ENCODE data around the gene PGP. TPM values are rescaled to one million over a fixed set of nuclear protein-coding genes. Genes with fewer than 3 reads are reported as not detected.

The PGP gene
- total RNA-seq, 1 experiment from 2014 or later = 48.7 TPM

GRCh38 chr16:2162676-2163118, 51.9 kb downstream of the PGP start:
- Histone ChIP-seq H3K4me3 (ENCODE audit: low read depth in 2 of 2, low read length in 2 of 2) (no peak overlapping the region), H3K4me1 (ENCODE audit: control insufficient read depth, insufficient read depth, low read length) (peaks cover 24% of the 10 kb centered on the region), H3K9me3 (ENCODE audit: control insufficient read depth, insufficient read depth, low read depth, low read length) (no peaks in the 10 kb centered on the region), H3K27me3 (ENCODE audit: control insufficient read depth, insufficient read depth, low read length) (no peaks in the 10 kb centered on the region), H3K36me3 (ENCODE audit: control insufficient read depth, insufficient read depth, low read length) (peaks cover 3% of the 10 kb centered on the region; the same call in 1 of the 2 replicates), H3K27ac (ENCODE audit: low read length) (no peak overlapping the region)
- ATAC-seq (no peak), DNase-seq (ENCODE audit: low read depth, low spot score) (no peak)
- intact Hi-C loops (cut with micrococcal nuclease; ENCODE audit: unreplicated experiment) (no loop called here), in situ Hi-C loops (cut with HindIII; ENCODE audit: low pct_unique_long_range_greater_than_20kb, low sequenced_read_pairs) (no loop called here)
- no TSS peak for BruUV-seq (replicated peaks)
- TF ChIP-seq REST (IDR thresholded peaks at IDR 0.05; ENCODE audit: insufficient read depth in 1 of 2, low read depth in 2 of 2, low read length in 1 of 2) (no peak), TCF7L2 (IDR thresholded peaks at IDR 0.05; ENCODE audit: low read depth, low read length) (no peak), CTCF (IDR thresholded peaks at IDR 0.05) (no peak), SIN3A (IDR thresholded peaks at IDR 0.05; ENCODE audit: borderline replicate concordance, insufficient read depth, low read depth, low read length) (no peak), POLR2AphosphoS5 (IDR thresholded peaks at IDR 0.05; ENCODE audit: low read depth, low read length) (no peak)
- POLR2A ChIA-PET = interaction anchor here (0.6 kb wide), 1 partner anchor 15 kb away, joined by 3 read pairs; no protein-coding TSS in a partner anchor
- CTCF ChIA-PET = no interaction called here

- no peak for DNase-seq (ENCODE audit: low read depth, low spot score)
- Histone ChIP-seq H3K4me3 (ENCODE audit: low read depth in 2 of 2, low read length in 2 of 2) (no peak overlapping the region), H3K27ac (ENCODE audit: low read length) (no peak overlapping the region), H3K9me3 (ENCODE audit: control insufficient read depth, insufficient read depth, low read depth, low read length) (no peaks in the 10 kb centered on the region), H3K36me3 (ENCODE audit: control insufficient read depth, insufficient read depth, low read length) (peaks cover 3% of the 10 kb centered on the region; the same call in 1 of the 2 replicates), H3K27me3 (ENCODE audit: control insufficient read depth, insufficient read depth, low read length) (no peaks in the 10 kb centered on the region), H3K4me1 (ENCODE audit: control insufficient read depth, insufficient read depth, low read length) (peaks cover 32% of the 10 kb centered on the region)
- CTCF ChIA-PET = no interaction called here
- no peak for ATAC-seq
- intact Hi-C loops (cut with micrococcal nuclease; ENCODE audit: unreplicated experiment) = no loop called here
- in situ Hi-C loops (cut with HindIII; ENCODE audit: low pct_unique_long_range_greater_than_20kb, low sequenced_read_pairs) = no loop called here
- no TSS peak for BruUV-seq (replicated peaks)
- TF ChIP-seq CTCF (IDR thresholded peaks at IDR 0.05) = no peak
- no peak for TF ChIP-seq REST (IDR thresholded peaks at IDR 0.05; ENCODE audit: insufficient read depth in 1 of 2, low read depth in 2 of 2, low read length in 1 of 2)
- TF ChIP-seq POLR2AphosphoS5 (IDR thresholded peaks at IDR 0.05; ENCODE audit: low read depth, low read length) = no peak
- TF ChIP-seq SIN3A (IDR thresholded peaks at IDR 0.05; ENCODE audit: borderline replicate concordance, insufficient read depth, low read depth, low read length) = no peak
- TF ChIP-seq TCF7L2 (IDR thresholded peaks at IDR 0.05; ENCODE audit: low read depth, low read length) = no peak
- POLR2A ChIA-PET = no interaction called here
Measured at GRCh38 chr16:2161911-2162310, 52.7 kb downstream of the PGP start.
